Bronchial epithelial cell (primary cell): ENCODE measurements around the gene FBXO40. TPM values are rescaled to one million over a fixed set of nuclear protein-coding genes. Genes with fewer than 3 reads are reported as not detected.
"Not testable (repeated sequence)": the region's sequence is repeated elsewhere in the genome, so short reads cannot be mapped to it uniquely, and the experiment has no call there.

Source experiments
- DNase-seq: peaks from one replicate; pipeline ENCODE4 v3.0.0-alpha.2; 2010; ENCODE audit warnings: low read depth
- FAIRE-seq: peaks from 2 replicates; lab custom pipeline; 2011; peaks lifted over from hg19 to GRCh38; lab: Jason Lieb, UNC
- H3K27me3 ChIP-seq: 2 replicates; pipeline ENCODE4 v1.5.1; 2011; ENCODE audit warnings: low read length; ENCODE audit not compliant: control insufficient read depth, insufficient read depth
- H3K36me3 ChIP-seq: 2 replicates; pipeline ENCODE4 v1.5.1; 2011; ENCODE audit warnings: low read length; ENCODE audit not compliant: control insufficient read depth, insufficient read depth
- H3K4me3 ChIP-seq: 2 replicates; pipeline ENCODE4 v1.5.1; 2011; ENCODE audit warnings: mild to moderate bottlenecking, low read depth, low read length, control low read depth
- CTCF ChIP-seq: IDR thresholded peaks from 2 replicates; pipeline ENCODE4 v1.5.1; 2011; ENCODE audit warnings: mild to moderate bottlenecking, moderate library complexity, low read length, control low read depth, inconsistent platforms; ENCODE audit not compliant: insufficient read depth, severe bottlenecking
- total RNA-seq: library from RNA; depleted of rRNA; stranded (reverse); fragments of >200 nt; gene quantifications from 2 replicates; pipeline ENCODE4 v1.2.1, GENCODE V29; 2014

Gene FBXO40
- total RNA-seq, 1 donor from 2014 or later: not detected

DNA sequence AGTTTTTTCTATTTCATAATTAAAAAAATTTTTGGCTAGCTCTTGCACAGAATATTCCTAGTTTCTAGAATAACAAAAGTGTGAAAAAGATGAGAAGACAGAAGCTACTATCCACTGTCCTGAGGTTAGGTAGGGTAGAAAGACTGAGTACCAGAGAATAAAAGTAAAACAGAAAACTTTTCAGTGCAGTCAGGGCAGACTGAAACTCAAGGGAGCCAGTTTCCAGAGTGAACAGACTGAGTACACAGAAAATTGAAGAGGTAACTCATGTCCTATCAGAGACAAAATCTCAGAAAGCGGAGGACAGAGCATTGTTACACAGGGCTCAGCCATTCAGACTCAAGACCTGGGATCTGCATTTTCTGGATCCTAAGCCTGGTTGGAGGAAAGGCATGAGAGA, 8.8 kb upstream of the FBXO40 start:
- FAIRE-seq: no peak
- Histone ChIP-seq H3K36me3 (no peaks in the 10 kb centered on the region), H3K27me3 (no peaks in the 10 kb centered on the region), H3K4me3 (no peak overlapping the region)
- DNase-seq: no peak
- no peak for TF ChIP-seq CTCF

DNA sequence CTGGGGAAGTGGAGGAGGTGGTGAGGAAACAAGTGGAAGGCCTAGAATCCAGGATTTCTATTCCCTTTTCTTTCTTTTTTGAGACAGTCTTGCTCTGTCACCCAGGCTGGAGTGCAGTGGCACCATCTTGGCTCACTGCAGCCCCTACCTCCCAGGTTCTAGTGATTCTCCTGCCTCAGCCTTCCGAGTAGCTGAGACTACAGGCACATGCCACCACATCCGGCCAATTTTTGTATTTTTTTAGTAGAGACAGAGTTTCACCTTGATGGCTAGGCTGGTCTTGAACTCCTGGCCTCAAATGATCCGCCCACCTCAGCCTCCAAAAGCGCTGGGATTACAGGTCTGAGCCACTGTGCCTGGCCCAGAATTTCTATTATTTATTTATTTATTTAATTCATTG, 627 bp downstream of the FBXO40 start:
- DNase-seq, H3K4me3 ChIP-seq, FAIRE-seq, H3K27me3 ChIP-seq, H3K36me3 ChIP-seq: not testable (repeated sequence)

DNA sequence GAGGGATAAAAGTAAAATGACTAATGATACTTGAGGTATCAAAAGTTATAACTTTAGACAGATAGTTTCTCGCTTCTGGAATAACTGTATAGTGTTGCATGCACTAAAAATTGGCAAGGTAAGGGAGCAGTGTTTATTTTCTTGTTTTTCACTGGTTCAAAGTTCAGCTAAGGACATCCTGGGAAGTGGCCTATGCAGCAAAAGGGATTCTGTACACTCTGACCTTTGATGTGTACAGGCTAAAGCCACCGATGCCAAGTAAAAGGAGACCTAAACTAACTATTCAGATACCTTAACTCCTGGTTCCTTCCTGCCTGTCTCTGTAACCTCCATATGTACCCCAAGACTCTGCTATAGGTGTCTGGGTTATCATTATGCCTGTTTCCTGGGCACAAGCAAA, 1.7 kb downstream of the FBXO40 start:
- DNase-seq (no peak), FAIRE-seq (no peak)
- Histone ChIP-seq H3K27me3 (no peaks in the 10 kb centered on the region), H3K4me3 (no peak overlapping the region), H3K36me3 (no peaks in the 10 kb centered on the region)
- TF ChIP-seq CTCF: no peak

DNA sequence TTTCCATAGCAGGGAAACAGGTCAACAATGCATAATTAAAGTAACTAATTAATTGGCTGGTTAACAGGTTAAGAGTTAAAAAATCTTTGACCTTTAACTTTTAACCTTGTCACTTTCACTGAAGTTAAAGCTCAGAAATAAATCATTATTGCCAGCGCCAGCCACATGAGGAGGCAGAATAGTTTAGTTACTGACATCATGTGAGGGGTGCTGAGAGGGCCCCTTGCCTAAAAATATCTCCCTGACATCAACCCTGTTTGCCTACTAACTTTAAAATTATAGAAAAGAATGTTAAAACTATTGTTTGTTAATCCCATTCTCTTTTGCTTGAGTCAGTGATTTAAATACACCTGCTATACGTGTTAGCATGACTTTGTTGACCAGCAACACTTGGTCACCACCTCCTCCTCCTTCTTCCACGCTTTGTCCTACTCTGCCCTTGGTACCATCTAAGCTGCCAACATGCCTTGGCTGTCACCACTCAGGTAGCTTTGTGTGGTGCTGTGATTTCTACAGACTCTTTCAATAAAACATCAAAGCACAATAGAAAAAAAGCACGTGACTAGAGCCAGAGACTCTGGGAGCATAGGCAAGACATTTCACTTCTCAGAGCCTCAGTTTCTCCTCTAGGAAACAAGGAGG, 2.7 kb downstream of the FBXO40 start:
- no peak for DNase-seq
- FAIRE-seq: no peak
- TF ChIP-seq CTCF: no peak

GRCh38 chr3:121598564-121598963, 5.4 kb downstream of the FBXO40 start:
- DNase-seq (no peak), FAIRE-seq (peak; percentile 50)
- no peaks in the 10 kb centered on the region for H3K27me3 ChIP-seq
- no peak for TF ChIP-seq CTCF
- H3K4me3 ChIP-seq: no peak overlapping the region
- no peaks in the 10 kb centered on the region for H3K36me3 ChIP-seq

More for the DNA sequence above, 2.7 kb downstream of the FBXO40 start:
- no peaks in the 10 kb centered on the region for H3K36me3 ChIP-seq
- H3K4me3 ChIP-seq: no peak overlapping the region
- no peaks in the 10 kb centered on the region for H3K27me3 ChIP-seq

DNA sequence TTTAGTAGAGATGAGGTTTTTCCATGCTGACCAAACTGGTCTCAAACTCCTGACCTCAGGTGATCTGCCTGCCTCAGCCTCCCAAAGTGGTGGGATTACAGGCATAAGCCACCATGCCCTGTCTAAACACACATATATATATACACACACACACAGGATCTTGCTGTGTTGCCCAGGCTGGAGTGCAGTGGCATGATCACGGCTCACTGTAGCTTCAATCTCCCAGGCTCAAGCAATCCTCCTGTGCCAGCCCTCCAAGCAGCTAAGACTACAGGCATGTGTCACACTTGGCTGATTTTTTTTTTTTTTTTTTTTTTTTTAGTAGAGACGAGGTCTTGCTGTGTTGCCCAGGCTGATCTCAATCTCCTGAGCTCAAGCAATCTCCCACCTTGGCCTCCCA, 6.7 kb downstream of the FBXO40 start:
- H3K36me3 ChIP-seq, H3K4me3 ChIP-seq, FAIRE-seq, H3K27me3 ChIP-seq, DNase-seq: not testable (repeated sequence)

DNA sequence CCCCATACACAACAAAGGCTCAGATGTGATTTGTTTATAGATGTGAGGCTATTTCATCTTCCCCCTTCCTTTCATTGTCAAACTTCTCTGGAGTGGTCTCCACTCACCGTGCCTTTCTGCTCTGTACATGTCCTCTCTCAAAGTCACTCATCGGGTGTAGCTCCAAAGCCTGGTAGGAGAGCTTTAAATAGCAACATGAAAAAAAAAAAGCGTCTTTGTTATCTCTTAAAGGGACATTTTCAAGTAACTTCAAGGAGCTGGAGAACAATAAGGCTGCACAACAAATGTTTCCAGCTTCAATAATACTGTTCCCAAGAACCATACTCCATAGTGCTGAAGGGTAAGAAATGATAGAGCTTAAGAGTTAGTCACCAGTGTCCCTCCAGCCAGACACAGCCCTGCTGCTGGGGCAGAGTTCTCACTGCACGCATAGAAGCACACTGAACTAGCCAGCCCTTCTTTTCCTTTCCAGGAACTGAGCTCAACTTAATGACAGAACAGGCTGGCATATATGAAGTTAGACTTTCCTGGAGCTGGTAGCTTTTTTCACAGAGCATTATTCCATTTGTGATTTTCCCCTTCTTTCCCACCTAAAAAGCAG, 8.1 kb downstream of the FBXO40 start:
- no peak for DNase-seq
- no peak for FAIRE-seq
- Histone ChIP-seq H3K4me3 (no peak overlapping the region), H3K36me3 (no peaks in the 10 kb centered on the region), H3K27me3 (no peaks in the 10 kb centered on the region)
- no peak for TF ChIP-seq CTCF
